ENCODE data around the gene NELFB.

Gene NELFB

DNA sequence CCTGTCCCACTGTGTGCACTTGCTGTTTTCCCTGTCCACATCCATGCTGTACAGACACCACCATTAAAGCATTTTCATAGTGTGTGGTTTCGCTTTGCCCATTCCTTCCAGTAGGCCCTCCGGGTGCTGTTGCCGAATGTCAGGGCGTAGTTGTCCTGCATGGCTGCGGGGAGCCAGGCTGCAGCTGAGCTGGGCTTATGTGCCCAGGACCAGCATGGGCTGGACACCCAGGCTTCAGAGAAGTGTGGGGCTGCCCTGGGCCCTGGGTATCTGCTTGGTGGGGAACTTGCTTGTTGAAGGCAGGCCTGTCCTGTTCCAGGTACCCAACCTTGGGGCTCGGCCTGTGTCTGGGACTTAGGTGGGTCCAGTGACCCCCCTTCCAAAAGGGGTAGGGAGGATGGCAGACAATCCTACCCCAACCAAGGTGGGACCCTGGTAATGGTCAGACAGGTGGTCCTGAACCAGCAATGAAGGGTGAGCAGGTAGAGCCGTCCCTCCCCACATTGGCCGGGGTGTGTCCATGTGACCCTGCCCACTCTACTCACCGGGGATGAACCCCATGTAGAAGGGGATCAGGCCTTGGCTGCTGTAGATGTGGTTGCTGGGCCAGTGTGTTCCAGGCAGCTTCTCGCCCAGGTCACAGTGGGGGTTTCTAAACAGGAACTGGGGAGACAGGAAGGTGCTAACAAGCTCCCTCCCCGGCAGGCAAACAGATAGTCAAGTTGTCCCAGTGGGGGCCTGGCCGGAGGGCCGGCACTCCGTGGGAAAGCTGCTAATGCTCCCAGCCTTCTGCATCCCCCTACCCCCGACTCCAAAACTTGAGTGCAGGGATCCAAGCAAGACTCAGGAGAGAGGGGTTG is 11.3 kb upstream of the NELFB start:
- H3K9me3 ChIP-seq (replicated peaks in 1 of 2; ENCODE audit: control insufficient read depth in 2 of 2, insufficient read depth in 1 of 2, low read depth in 1 of 2, low read length in 2 of 2), result no peaks in the 10 kb centered on the region
- no peak overlapping the region for H4K8ac ChIP-seq (ENCODE audit: low read depth, low read length)
- no peak overlapping the region for H2AFZ ChIP-seq (ENCODE audit: low read length)
- peaks cover 16 to 22% of the 10 kb centered on the region in 2 donors for H3K4me1 ChIP-seq (ENCODE audit: control insufficient read depth in 2 of 2, insufficient read depth in 1 of 2, low read depth in 1 of 2, low read length in 2 of 2)
- H2BK15ac ChIP-seq (ENCODE audit: low read length), result peak overlapping the region; percentile 49
- H3K4ac ChIP-seq (ENCODE audit: low read length), result no peak overlapping the region
- H3K9ac ChIP-seq (ENCODE audit: low read depth, low read length, poor library complexity), result peak overlapping the region; percentile 70
- no peak overlapping the region for H4K91ac ChIP-seq (ENCODE audit: low read depth, low read length, poor library complexity)
- WGBS, 2 donors (ENCODE audit: extremely low coverage in 2 of 2, insufficient read length in 2 of 2, insufficient replicate concordance in 1 of 2), result no CpG with 5 or more reads among the region's 15 CpGs
- H3K27ac ChIP-seq (replicated peaks; ENCODE audit: low read length), result no peak overlapping the region
- peaks cover 20% of the 10 kb centered on the region for H3K79me1 ChIP-seq (ENCODE audit: low read depth, low read length)
- H3K23ac ChIP-seq (ENCODE audit: low read depth, low read length, poor library complexity), result peak overlapping the region; percentile 95
- H2BK120ac ChIP-seq (ENCODE audit: low read depth, low read length), result no peak overlapping the region
- peak overlapping the region in 1 of 2 donors; percentile 25 for H3K4me3 ChIP-seq (ENCODE audit: low read length in 2 of 2)
- peak overlapping the region; percentile 18 for H3K4me2 ChIP-seq (ENCODE audit: insufficient read depth, low read length, poor library complexity, severe bottlenecking)
- H3K14ac ChIP-seq (ENCODE audit: low read length), result no peak overlapping the region
- no peak for DNase-seq (ENCODE audit: low spot score)
- no peak overlapping the region for H3K18ac ChIP-seq (ENCODE audit: low read length)
- peaks cover 0 to 2% (median 0%) of the 10 kb centered on the region in 3 experiments for H3K27me3 ChIP-seq (ENCODE audit: control insufficient read depth in 3 of 3, insufficient read depth in 3 of 3, low read depth in 1 of 3, low read length in 3 of 3)
- peaks cover 19 to 29% of the 10 kb centered on the region in 2 donors for H3K36me3 ChIP-seq (replicated peaks in 1 of 2; ENCODE audit: control insufficient read depth in 2 of 2, insufficient read depth in 2 of 2, low read length in 2 of 2)
- no peak overlapping the region for H2BK5ac ChIP-seq (ENCODE audit: low read length)
- H2AK5ac ChIP-seq (ENCODE audit: low read depth, low read length), result peak overlapping the region; percentile 15
- no peak overlapping the region for H2BK12ac ChIP-seq (ENCODE audit: low read length)

GRCh38 chr9:137244486-137245449 is 10.4 kb upstream of the NELFB start:
- peak overlapping the region; percentile 15 for H2AK5ac ChIP-seq (ENCODE audit: low read depth, low read length)
- H3K4me2 ChIP-seq (ENCODE audit: insufficient read depth, low read length, poor library complexity, severe bottlenecking), result no peak overlapping the region
- peaks cover 19 to 27% of the 10 kb centered on the region in 2 donors for H3K36me3 ChIP-seq (replicated peaks in 1 of 2; ENCODE audit: control insufficient read depth in 2 of 2, insufficient read depth in 2 of 2, low read length in 2 of 2)
- no peak overlapping the region for H3K27ac ChIP-seq (replicated peaks; ENCODE audit: low read length)
- no peak overlapping the region for H2BK120ac ChIP-seq (ENCODE audit: low read depth, low read length)
- peak overlapping the region; percentile 15 for H3K18ac ChIP-seq (ENCODE audit: low read length)
- no peaks in the 10 kb centered on the region for H3K9me3 ChIP-seq (replicated peaks in 1 of 2; ENCODE audit: control insufficient read depth in 2 of 2, insufficient read depth in 1 of 2, low read depth in 1 of 2, low read length in 2 of 2)
- peaks cover 15 to 19% of the 10 kb centered on the region in 2 donors for H3K4me1 ChIP-seq (ENCODE audit: control insufficient read depth in 2 of 2, insufficient read depth in 1 of 2, low read depth in 1 of 2, low read length in 2 of 2)
- no peak overlapping the region for H2AFZ ChIP-seq (ENCODE audit: low read length)
- H3K9ac ChIP-seq (ENCODE audit: low read depth, low read length, poor library complexity), result no peak overlapping the region
- H3K27me3 ChIP-seq (ENCODE audit: control insufficient read depth in 3 of 3, insufficient read depth in 3 of 3, low read depth in 1 of 3, low read length in 3 of 3), result peaks cover 0 to 2% (median 0%) of the 10 kb centered on the region in 3 experiments
- H3K4me3 ChIP-seq (ENCODE audit: low read length in 2 of 2), result no peak overlapping the region
- no peak overlapping the region for H2BK12ac ChIP-seq (ENCODE audit: low read length)
- no peak for DNase-seq (ENCODE audit: low spot score)
- H2BK15ac ChIP-seq (ENCODE audit: low read length), result no peak overlapping the region
- WGBS, 2 donors (ENCODE audit: extremely low coverage in 2 of 2, insufficient read length in 2 of 2, insufficient replicate concordance in 1 of 2), result no CpG with 5 or more reads among the region's 36 CpGs
- H3K23ac ChIP-seq (ENCODE audit: low read depth, low read length, poor library complexity), result peak overlapping the region; percentile 95
- no peak overlapping the region for H2BK5ac ChIP-seq (ENCODE audit: low read length)
- H4K8ac ChIP-seq (ENCODE audit: low read depth, low read length), result no peak overlapping the region
- peaks cover 17% of the 10 kb centered on the region for H3K79me1 ChIP-seq (ENCODE audit: low read depth, low read length)
- H3K14ac ChIP-seq (ENCODE audit: low read length), result no peak overlapping the region
- H4K91ac ChIP-seq (ENCODE audit: low read depth, low read length, poor library complexity), result no peak overlapping the region
- no peak overlapping the region for H3K4ac ChIP-seq (ENCODE audit: low read length)

DNA sequence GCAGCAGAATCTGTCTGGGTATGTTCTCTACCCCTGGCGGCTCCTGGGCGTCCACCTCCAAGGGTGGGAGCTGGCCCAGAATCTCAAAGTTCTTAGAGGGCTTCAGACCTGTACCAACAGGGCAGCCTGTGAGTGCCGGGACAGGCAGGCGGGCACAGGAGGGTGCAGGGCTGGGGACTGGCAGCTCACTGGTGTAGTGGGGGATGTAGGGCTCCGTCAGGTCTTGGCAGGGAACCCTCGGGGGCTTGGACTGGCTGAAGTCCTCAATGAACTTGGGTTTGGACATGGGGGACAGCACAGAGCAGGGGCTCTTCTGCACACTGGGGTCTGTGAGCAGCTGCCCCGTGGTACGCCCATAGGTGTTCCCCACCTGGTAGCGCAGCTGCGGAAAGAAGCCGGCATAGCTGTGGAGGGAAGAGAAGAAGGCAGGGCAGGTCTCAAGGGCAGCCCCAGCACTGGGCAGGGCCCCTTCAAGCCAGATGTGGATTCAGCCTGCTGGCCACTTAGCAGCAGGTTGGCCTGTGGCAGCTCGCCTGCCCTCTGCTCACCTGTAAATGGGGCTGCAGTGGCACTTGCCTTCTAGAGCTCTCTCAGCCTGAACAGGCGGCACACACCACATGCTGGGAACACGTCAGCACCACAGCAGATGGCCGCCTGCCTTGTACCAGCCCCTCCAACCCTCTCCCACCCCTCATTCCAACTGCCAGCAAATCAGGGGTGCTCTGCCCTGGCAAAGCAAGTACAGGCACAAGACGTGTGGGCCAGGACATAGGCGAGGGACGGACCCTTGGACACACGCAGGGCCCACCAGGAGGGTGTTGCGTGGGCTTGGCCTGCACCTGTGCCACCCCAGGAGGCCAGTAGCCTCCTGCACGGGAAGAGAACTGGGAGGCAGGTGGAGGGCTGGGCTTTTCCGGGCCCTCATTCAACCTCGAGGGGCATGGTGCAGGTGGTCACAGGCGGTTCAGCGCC is 9.4 kb upstream of the NELFB start:
- Histone ChIP-seq H2BK120ac (ENCODE audit: low read depth, low read length) (peak overlapping the region; percentile 74), H3K23ac (ENCODE audit: low read depth, low read length, poor library complexity) (peak overlapping the region; percentile 75), H3K9ac (ENCODE audit: low read depth, low read length, poor library complexity) (peak overlapping the region; percentile 12), H3K27ac (replicated peaks; ENCODE audit: low read length) (no peak overlapping the region), H3K4ac (ENCODE audit: low read length) (no peak overlapping the region), H3K27me3 (ENCODE audit: control insufficient read depth in 3 of 3, insufficient read depth in 3 of 3, low read depth in 1 of 3, low read length in 3 of 3) (peaks cover 0 to 2% (median 0%) of the 10 kb centered on the region in 3 experiments), H3K9me3 (replicated peaks in 1 of 2; ENCODE audit: control insufficient read depth in 2 of 2, insufficient read depth in 1 of 2, low read depth in 1 of 2, low read length in 2 of 2) (no peaks in the 10 kb centered on the region), H3K18ac (ENCODE audit: low read length) (peak overlapping the region; percentile 27), H3K14ac (ENCODE audit: low read length) (peak overlapping the region; percentile 63), H3K4me3 (ENCODE audit: low read length in 2 of 2) (peak overlapping the region in 1 of 2 donors; percentile 35), H3K4me2 (ENCODE audit: insufficient read depth, low read length, poor library complexity, severe bottlenecking) (no peak overlapping the region), H2AFZ (ENCODE audit: low read length) (no peak overlapping the region), H2BK15ac (ENCODE audit: low read length) (no peak overlapping the region), H3K79me1 (ENCODE audit: low read depth, low read length) (peaks cover 17% of the 10 kb centered on the region), H3K4me1 (ENCODE audit: control insufficient read depth in 2 of 2, insufficient read depth in 1 of 2, low read depth in 1 of 2, low read length in 2 of 2) (peaks cover 15 to 25% of the 10 kb centered on the region in 2 donors), H2BK12ac (ENCODE audit: low read length) (peak overlapping the region; percentile 63), H2BK5ac (ENCODE audit: low read length) (no peak overlapping the region), H3K36me3 (replicated peaks in 1 of 2; ENCODE audit: control insufficient read depth in 2 of 2, insufficient read depth in 2 of 2, low read length in 2 of 2) (peaks cover 19 to 27% of the 10 kb centered on the region in 2 donors), H4K91ac (ENCODE audit: low read depth, low read length, poor library complexity) (no peak overlapping the region), H2AK5ac (ENCODE audit: low read depth, low read length) (peak overlapping the region; percentile 61), H4K8ac (ENCODE audit: low read depth, low read length) (no peak overlapping the region)
- WGBS, 2 donors (ENCODE audit: extremely low coverage in 2 of 2, insufficient read length in 2 of 2, insufficient replicate concordance in 1 of 2), result no CpG with 5 or more reads among the region's 25 CpGs
- DNase-seq (ENCODE audit: low spot score), result no peak

All from neuronal stem cell (in vitro differentiated cells).